Chondrocyte (in vitro differentiated cells): Measurements from ENCODE around the gene KIFC3. TPM values are rescaled to one million over a fixed set of nuclear protein-coding genes. Genes with fewer than 3 reads are reported as not detected.

Experiments
- DNase-seq: peaks from one replicate; pipeline ENCODE4 v3.0.0; 2021; ENCODE audit warnings: mixed read lengths, low spot score
- H3K27ac Mint-ChIP-seq: one replicate; pipeline ENCODE4 v1.8.0; 2021; ENCODE audit warnings: mild to moderate bottlenecking, moderate library complexity, mixed read lengths; ENCODE audit not compliant: unreplicated experiment
- H3K27me3 Mint-ChIP-seq: 2 replicates; pipeline ENCODE4 v1.8.0; 2021; ENCODE audit warnings: low read depth, mixed read lengths
- H3K36me3 Mint-ChIP-seq: 2 replicates; pipeline ENCODE4 v1.8.0; 2021; ENCODE audit warnings: low read depth, mixed read lengths
- H3K4me1 Mint-ChIP-seq: 2 replicates; pipeline ENCODE4 v1.8.0; 2021; ENCODE audit warnings: low read depth, mild to moderate bottlenecking, mixed read lengths
- H3K4me3 Mint-ChIP-seq: one replicate; pipeline ENCODE4 v1.8.0; 2021; ENCODE audit warnings: mild to moderate bottlenecking, moderate library complexity, mixed read lengths; ENCODE audit not compliant: unreplicated experiment
- H3K9me3 Mint-ChIP-seq: 2 replicates; pipeline ENCODE4 v1.8.0; 2021; ENCODE audit warnings: low read depth, mixed read lengths
- CTCF ChIP-seq: fragments of 200-600 bp; sonication (generic); IDR thresholded peaks from 2 replicates; pipeline ENCODE4 v1.5.0; 2021; ENCODE audit warnings: antibody characterized with exemption, mild to moderate bottlenecking, moderate library complexity
- total RNA-seq: library from RNA; stranded (reverse); gene quantifications from 3 replicates; pipeline ENCODE4 v1.2.1, GENCODE V29; 2021

KIFC3 gene
- total RNA-seq, 1 donor from 2014 or later, result 75.6 TPM

- no peak for TF ChIP-seq CTCF
- no peak for DNase-seq
- H3K27me3 Mint-ChIP-seq, result no peaks in the 10 kb centered on the region
- H3K36me3 Mint-ChIP-seq, result no peaks in the 10 kb centered on the region
- H3K9me3 Mint-ChIP-seq, result no peaks in the 10 kb centered on the region
- H3K4me3 Mint-ChIP-seq, result no peak overlapping the region
- peaks cover 48% of the 10 kb centered on the region for H3K4me1 Mint-ChIP-seq
- H3K27ac Mint-ChIP-seq, result peak overlapping the region; percentile 86
These were observed 8.1 kb upstream of the KIFC3 start for GRCh38 chr16:57810197-57811031.

- Mint-ChIP-seq H3K36me3 (no peaks in the 10 kb centered on the region), H3K27me3 (no peaks in the 10 kb centered on the region), H3K27ac (no peak overlapping the region), H3K4me1 (peaks cover 49% of the 10 kb centered on the region), H3K9me3 (no peaks in the 10 kb centered on the region), H3K4me3 (no peak overlapping the region)
- TF ChIP-seq CTCF, result no peak
- no peak for DNase-seq
These were observed 7.2 kb upstream of the KIFC3 start for GRCh38 chr16:57809276-57810196.

- Mint-ChIP-seq H3K27ac (peak overlapping the region; percentile 64), H3K9me3 (no peaks in the 10 kb centered on the region), H3K4me1 (peaks cover 57% of the 10 kb centered on the region), H3K36me3 (no peaks in the 10 kb centered on the region), H3K4me3 (peak overlapping the region; percentile 14), H3K27me3 (no peaks in the 10 kb centered on the region)
- DNase-seq, result no peak
- no peak for TF ChIP-seq CTCF
These were observed 6.4 kb upstream of the KIFC3 start for GRCh38 chr16:57808589-57809228.

GRCh38 chr16:57807968-57808528, 5.8 kb upstream of the KIFC3 start:
- Mint-ChIP-seq H3K27me3 (no peaks in the 10 kb centered on the region), H3K4me1 (peaks cover 63% of the 10 kb centered on the region), H3K9me3 (no peaks in the 10 kb centered on the region), H3K4me3 (peak overlapping the region; percentile 16), H3K36me3 (no peaks in the 10 kb centered on the region), H3K27ac (peak overlapping the region; percentile 77)
- TF ChIP-seq CTCF, result no peak
- no peak for DNase-seq
